Amygdala (tissue), 56 donors: ENCODE results near the gene PARD6B.
"Not testable (repeated sequence)": the region's sequence is repeated elsewhere in the genome, so short reads cannot be mapped to it uniquely, and the experiment has no call there.

Source experiments
- DNase-seq, 56 donors: peaks; one replicate each; lab custom pipeline; 2025; lab: John Stamatoyannopoulos, UW

PARD6B gene

DNA sequence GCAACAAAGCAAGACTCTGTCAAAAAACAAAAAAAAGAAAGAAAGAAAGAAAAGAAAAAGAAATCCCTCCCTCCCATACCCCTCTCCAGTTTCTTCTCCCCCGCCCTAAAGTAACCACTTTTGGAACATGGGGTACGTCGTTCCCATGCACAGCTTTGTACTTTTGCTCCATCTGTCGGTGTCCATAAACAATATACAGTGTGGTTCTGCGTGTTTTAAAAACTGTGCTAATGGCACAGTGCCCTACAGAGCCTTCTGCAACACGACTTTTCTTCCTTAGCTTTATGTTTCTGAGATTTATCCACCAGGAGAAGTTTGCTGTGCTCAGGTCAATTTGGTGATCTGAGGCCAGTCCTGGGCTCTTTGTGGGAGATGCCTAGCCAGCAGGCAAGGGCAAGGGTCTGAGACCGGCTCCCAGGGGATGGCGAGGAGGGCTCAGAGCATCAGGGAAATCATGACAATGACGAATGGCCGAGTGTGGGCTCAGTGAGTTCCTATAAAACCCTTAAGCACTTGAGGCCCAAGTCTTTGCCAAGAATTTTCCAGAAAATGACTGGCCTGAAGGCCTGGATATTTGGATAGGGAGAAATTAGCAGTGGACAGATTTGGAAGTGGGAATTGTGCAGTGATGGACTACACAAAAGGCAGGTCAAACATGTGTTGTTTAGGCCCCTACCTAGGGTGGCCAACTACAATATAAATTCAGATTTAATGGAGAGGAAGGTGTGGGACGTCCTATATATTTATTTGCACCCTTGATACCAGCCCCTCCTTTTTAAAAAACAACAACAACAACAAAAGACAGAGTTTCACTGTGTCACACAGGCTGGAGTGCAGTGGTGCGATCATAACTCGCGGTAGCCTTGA is 61.6 kb downstream of the PARD6B start:
- DNase-seq = no peak

GRCh38 chr20:50793575-50794016 is 62.2 kb downstream of the PARD6B start:
- not testable (repeated sequence) for DNase-seq

DNA sequence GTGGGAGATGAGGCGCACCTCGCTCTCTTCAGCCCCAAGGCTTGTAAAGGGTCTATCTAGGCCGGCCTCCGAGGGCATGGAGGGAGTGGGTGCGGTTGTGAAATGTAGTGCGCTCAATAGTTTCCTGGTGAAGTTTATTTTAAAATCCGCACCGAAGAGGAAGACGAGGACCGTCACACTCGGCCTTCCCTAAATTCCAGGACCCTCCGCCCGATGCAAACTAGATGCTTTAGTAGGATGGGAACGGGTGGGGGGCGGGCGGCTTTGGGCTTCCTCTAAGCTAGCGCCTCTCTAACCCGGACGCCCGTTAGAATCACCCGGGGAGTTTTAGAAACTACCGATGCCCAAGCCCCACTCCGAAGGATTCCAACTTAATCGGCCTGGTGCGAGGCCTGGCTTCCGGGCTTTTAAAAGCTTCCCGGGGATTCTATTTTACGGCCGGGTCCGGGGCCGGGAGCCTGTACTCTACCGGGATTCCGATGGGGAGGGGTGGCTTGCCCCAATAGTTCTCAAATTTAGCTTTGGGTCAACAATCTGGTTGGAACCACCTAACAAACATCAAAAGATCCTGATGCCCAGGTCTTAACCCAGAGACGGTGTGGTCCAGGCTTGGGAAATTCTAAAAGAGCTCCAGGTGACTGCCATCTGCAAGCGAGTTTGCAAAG is 62.9 kb downstream of the PARD6B start:
- peak in 4 of 56 donors; percentile 14 to 40 (median 27) for DNase-seq

- DNase-seq = peak in 43 of 56 donors; percentile 17 to 81 (median 48)
These were observed 63.7 kb downstream of the PARD6B start, which contains the start of gene BCAS4 for GRCh38 chr20:50794846-50795634. Gene BCAS4, plus strand, starts transcription at chr20:50795061. Its CDS starts 23 bp downstream, at chr20:50795084.

GRCh38 chr20:50797142-50797541 is 65.8 kb downstream of the PARD6B start:
- no peak for DNase-seq

DNA sequence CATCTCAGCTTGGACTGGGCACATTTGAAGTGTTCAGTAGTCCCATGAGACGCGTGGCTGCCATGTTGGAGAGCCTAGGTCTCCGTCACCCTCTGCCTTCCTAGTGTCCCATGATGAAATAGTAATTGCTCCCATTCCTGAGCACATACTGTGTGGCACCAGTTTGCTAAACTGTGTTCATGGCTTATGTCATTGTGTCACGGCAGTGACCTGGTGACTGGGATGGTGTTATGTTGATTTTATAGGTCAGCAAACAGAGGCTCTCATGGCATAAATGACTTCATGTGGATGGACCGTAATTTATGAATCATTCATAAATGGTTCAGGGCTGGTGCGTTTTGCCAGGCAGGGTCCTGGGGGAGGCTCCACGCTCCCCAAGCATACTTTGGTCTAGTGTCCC is 67.3 kb downstream of the PARD6B start:
- no peak for DNase-seq

DNA sequence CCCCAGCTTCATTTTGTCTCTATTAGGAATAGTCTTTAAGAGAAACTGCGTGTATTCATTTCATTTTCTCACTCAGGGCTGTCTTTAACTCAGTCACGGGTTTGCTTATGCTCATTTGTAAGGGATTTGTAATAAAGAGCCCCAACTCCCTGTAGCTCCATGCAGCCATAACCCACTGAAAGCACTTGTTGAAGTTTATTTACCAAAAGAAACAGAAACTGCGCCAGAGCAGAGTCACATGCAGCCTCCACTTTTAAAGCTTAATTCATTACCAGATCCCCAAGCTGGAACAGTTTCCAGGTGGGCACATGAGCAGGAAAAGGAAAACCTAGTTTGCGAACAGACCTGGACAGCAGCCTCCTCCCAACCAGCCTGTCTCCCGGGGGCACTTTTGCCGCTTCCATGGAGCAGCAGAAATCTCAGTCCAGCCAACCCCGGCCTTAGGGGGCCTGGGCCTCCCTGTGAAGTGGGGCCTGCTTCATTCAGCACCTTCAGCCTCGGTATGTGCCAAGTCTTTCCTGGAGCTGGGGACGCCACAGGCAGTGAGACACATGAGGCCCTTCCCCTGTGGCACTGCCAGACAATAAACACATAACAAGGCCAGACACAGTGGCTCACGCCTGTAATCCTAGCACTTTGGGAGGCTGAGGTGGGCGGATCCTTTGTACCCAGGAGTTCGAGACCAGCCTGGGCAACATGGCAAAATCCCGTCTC is 68.0 kb downstream of the PARD6B start:
- DNase-seq = peak in 1 of 56 donors; percentile 10

DNA sequence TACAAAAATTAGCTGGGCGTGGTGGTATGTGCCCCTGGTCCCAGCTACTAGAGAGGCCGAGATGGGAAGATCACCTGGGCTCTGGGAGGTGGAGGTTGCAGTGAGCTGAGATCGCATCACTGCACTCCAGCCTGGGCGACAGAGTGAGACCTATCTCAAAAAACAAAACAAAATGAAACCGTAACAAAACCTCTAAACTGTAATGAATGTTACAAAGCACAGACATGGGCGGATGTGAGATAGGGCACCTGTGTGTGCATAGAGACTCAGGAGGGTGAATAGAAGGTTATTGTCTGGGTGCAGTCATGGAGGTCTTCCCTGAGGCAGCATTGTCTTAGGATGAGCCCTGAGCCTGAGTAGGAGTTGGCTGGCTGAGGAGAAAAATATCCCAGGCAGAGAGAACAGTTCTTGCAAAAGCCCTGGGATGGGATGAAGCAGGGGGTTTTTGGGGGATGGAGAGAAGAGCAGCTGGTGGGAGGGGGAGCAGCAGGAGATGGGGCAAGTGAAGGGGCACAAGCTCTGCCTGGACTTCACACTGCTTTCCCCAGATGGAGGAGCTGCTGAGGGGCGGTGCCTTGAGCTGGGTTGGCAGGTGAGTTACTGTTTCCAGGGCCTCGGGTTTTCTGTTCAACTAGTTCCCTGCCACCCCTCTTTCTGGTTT is 68.6 kb downstream of the PARD6B start:
- no peak for DNase-seq

DNA sequence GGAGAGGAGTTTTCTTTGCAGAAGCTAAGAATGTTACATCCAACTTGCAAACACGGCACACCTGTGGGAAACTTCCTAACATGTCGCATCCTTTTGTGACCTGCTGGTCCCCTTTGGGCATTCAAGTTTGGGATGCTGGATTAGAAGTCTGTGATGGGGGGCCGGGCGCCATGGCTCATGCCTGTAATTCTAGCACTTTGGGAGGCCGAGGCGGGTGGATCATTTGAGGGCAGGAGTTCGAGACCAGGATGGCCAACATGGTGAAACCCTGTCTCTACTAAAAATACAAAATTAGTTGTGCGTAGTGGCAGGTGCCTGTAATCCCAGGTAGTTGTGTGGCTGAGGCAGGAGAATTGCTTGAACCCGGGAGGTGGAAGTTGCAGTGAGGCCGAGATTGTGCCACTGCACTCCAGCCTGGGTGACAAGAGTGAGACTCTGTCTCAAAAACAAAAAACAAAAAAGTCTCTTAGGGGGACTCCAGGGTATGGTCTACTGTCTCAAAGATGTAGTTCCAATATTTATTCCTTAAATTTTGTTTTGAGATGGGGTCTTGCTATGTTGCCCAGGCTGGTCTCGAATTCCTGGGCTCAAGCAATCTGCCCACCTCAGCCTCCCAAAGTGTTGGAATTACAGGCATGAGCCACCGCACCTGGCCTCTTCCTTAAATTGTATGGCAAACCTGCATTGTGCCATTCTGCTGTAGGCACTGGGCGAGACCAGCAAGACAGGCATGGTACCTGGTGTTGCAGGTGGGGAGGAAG is 69.8 kb downstream of the PARD6B start:
- not testable (repeated sequence) for DNase-seq

- no peak for DNase-seq
These were observed 70.4 kb downstream of the PARD6B start for GRCh38 chr20:50801747-50802125.

DNA sequence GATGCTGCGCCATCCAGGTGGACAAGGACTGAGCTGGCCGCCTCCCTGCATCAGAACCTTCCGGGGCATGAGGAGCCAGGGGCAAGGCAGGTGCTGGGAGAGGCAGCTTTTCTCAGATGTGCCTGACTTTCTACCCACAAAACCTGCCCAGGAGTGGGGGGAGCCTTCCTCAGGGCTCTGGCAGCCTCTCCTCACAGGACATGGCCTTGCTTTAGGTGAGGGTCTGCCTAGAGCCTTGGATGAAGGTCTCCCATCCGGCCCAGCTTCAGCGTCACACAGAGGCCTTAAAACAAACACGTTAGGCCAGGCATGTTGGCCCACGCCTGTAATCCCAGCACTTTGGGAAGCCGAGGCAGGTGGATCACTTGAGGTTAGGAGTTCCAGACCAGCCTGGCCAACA is 70.9 kb downstream of the PARD6B start:
- DNase-seq = no peak

DNA sequence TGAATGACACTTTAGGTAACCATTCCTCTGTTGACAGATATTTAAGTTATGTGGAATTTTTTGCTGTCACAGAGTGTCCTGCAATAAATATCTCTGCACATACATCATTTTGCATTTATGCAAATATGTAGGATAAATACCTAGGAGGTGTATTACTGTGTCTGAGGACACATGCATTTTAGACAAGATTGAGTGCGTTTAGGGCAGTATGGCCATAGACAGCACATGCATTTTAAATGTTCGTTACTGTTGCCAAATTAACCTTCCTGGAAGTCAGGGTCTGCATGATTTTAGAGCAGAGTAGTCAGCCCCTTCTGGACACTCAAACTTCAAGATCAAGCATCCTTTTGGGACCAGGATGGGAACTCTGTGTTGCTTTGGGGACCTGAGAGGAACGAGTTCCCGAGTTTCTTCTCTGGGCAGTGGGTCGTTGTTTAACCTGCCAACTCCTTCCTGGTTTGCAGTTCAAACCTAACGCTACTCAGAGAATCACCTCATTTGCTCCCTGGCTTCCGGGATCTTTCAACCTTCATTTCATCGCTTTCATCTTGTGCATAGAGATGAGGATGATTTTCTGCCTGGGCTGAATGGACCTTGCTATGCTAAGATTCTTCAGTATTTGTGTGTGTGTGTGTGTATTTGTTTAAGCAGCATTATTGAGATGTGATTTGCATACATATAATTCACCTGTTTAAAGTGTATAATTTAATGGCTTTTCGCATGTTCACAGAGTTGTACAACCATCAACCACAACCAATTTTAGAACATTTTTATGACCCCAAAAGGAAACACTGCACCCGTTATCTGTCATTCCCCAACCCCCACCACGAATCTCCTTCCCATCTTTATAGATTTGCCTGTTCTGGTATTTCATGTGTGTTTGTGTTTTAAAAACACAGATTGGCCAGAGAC is 73.3 kb downstream of the PARD6B start:
- no peak for DNase-seq

GRCh38 chr20:50805349-50805684 is 73.9 kb downstream of the PARD6B start:
- DNase-seq = no peak

DNA sequence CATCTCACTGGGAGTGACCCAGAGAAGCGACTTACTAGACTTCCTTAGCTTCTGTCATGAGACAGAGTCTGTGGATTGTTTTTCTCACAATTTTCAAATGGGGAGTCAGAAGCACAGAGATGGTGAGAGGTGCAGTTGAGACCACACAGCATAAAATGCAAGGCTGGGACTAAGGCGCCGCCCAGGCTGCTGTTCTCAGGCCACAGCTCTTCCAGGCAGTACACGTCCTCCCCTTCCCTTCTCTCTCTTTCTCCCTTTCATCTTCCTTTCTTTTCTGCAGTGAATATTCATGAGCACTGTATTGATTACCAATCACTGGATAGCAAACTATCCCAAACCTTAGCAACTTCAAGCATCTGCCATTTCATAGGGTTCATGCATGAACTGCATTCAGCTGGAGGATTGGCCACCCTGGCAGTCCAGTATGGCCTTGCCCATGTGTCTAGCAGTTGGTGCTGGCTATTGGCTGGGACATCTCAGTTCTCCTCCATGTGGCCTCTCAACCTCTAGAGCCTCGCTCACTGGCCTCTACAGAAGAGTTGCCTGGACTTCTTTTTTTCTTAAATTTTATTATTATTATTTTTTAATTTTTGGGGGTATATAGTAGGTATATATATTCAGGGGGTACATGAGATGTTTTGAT is 74.9 kb downstream of the PARD6B start:
- no peak for DNase-seq
